Measurements from ENCODE around the gene WDR7.
A peak's percentile ranks its signal among the peaks of the same experiment; 100 is the strongest.

The WDR7 gene

DNA sequence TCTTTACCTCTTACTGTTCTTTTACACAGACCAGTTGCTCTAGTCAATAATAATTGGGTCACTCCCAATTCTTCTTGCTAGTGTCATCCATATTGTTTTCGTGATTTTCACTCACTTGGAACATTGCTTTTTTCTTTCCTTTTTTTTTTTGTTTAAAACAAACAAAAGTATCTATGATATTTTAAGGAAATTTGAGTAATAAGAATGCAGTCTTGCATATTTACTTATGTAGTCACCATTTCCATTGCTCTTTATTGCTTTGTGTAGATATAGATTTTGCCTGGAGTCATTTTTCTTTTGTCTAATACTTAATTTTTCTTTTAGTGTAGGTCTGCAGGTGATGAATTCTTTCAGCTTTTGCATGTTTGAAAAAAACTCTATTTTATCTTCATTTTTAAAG, 71.9 kb downstream of the WDR7 start:
- Histone ChIP-seq H3K4me3 (ENCODE audit: low read depth, low read length) (no peak overlapping the region), H3K27me3 (ENCODE audit: control insufficient read depth, insufficient read depth, low read length) (no peaks in the 10 kb centered on the region)

DNA sequence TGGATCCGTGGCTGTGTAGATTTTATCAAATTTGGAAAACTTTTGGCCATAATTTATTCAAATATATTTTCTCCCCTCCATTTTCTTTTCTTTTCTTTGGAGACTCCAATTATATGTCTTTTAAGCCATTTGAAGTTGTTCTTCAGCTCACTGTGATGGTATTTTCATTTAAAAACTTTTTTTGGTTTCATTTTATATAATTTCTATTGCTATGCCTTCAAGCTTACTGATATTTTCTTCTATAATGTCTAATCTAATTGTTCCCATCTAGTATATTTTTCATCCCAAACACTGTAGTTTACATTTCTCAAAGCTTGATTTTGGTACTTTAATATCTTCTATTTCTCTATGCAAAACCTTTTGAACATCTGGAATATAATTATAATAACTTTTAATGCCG, 72.5 kb downstream of the WDR7 start:
- Histone ChIP-seq H3K4me3 (ENCODE audit: low read depth, low read length) (no peak overlapping the region), H3K9ac (ENCODE audit: low read depth, low read length) (no peak overlapping the region), H3K4me1 (ENCODE audit: control insufficient read depth, insufficient read depth, low read length) (peaks cover 7% of the 10 kb centered on the region; the same call in 1 of the 2 replicates), H3K27me3 (ENCODE audit: control insufficient read depth, insufficient read depth, low read length) (no peaks in the 10 kb centered on the region), H3K36me3 (ENCODE audit: control insufficient read depth, insufficient read depth, low read length) (0 out of 2 replicates have a peak, but pooled peaks cover 3% of the 10 kb centered on the region), H3K27ac (ENCODE audit: low read depth, low read length) (no peak overlapping the region), H3K9me3 (ENCODE audit: control insufficient read depth, insufficient read depth, low read length) (no peaks in the 10 kb centered on the region)

More for the DNA sequence above, 71.9 kb downstream of the WDR7 start:
- H3K36me3 ChIP-seq (ENCODE audit: control insufficient read depth, insufficient read depth, low read length): 0 out of 2 replicates have a peak, but pooled peaks cover 3% of the 10 kb centered on the region
- peaks cover 7% of the 10 kb centered on the region; the same call in 1 of the 2 replicates for H3K4me1 ChIP-seq (ENCODE audit: control insufficient read depth, insufficient read depth, low read length)
- no peak overlapping the region for H3K9ac ChIP-seq (ENCODE audit: low read depth, low read length)
- no peak overlapping the region for H3K27ac ChIP-seq (ENCODE audit: low read depth, low read length)
- no peaks in the 10 kb centered on the region for H3K9me3 ChIP-seq (ENCODE audit: control insufficient read depth, insufficient read depth, low read length)

DNA sequence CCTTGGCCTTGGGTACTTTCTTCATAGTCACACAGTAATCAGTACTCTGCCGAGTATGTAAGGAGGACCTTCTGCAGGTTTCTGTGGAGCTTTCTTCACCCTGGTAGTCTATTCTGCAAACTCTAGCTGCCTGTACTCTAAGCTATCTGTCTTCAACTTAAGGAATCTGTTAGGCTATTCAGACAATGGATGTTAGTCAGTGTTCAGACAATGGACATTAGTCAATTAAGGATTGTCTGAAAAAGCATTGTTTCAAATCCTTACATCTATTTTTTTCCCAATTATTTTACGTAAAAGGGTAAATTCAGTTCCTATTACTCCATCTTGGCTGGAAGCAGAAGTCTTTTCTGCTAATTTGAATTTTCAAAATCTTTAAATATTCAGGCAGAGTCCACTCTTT, 75.7 kb downstream of the WDR7 start:
- no peaks in the 10 kb centered on the region for H3K9me3 ChIP-seq (ENCODE audit: control insufficient read depth, insufficient read depth, low read length)

DNA sequence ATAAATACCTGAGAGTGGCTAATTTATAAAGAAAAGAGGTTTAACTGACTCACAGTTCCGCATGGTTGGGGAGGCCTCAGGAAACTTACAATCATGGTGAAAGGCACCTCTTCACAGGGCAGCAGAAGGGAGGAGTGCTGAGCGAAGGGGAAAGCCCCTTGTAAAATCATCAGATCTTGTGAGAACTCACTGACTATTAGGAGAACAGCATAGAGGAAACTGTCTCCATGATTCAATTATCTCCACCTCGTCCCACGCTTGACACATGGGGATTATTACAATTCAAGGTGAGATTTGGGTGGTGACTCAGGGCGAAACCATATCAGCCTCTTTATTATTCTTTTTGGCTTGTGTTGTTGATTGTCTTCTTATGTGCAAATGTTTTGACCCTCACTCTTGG, 76.2 kb downstream of the WDR7 start:
- H3K27ac ChIP-seq (ENCODE audit: low read depth, low read length): peak overlapping the region; percentile 46
- H3K9me3 ChIP-seq (ENCODE audit: control insufficient read depth, insufficient read depth, low read length): no peaks in the 10 kb centered on the region
- no peak overlapping the region for H3K4me3 ChIP-seq (ENCODE audit: low read depth, low read length)
- no peaks in the 10 kb centered on the region for H3K27me3 ChIP-seq (ENCODE audit: control insufficient read depth, insufficient read depth, low read length)
- no peak overlapping the region for H3K9ac ChIP-seq (ENCODE audit: low read depth, low read length)
- no peaks in the 10 kb centered on the region for H3K36me3 ChIP-seq (ENCODE audit: control insufficient read depth, insufficient read depth, low read length)
- H3K4me1 ChIP-seq (ENCODE audit: control insufficient read depth, insufficient read depth, low read length): peaks cover 7% of the 10 kb centered on the region; the same call in 1 of the 2 replicates

More for the DNA sequence above, 75.7 kb downstream of the WDR7 start:
- Histone ChIP-seq H3K4me1 (ENCODE audit: control insufficient read depth, insufficient read depth, low read length) (peaks cover 7% of the 10 kb centered on the region; the same call in 1 of the 2 replicates), H3K36me3 (ENCODE audit: control insufficient read depth, insufficient read depth, low read length) (no peaks in the 10 kb centered on the region), H3K4me3 (ENCODE audit: low read depth, low read length) (no peak overlapping the region), H3K9ac (ENCODE audit: low read depth, low read length) (no peak overlapping the region), H3K27ac (ENCODE audit: low read depth, low read length) (peak overlapping the region; percentile 46), H3K27me3 (ENCODE audit: control insufficient read depth, insufficient read depth, low read length) (no peaks in the 10 kb centered on the region)

DNA sequence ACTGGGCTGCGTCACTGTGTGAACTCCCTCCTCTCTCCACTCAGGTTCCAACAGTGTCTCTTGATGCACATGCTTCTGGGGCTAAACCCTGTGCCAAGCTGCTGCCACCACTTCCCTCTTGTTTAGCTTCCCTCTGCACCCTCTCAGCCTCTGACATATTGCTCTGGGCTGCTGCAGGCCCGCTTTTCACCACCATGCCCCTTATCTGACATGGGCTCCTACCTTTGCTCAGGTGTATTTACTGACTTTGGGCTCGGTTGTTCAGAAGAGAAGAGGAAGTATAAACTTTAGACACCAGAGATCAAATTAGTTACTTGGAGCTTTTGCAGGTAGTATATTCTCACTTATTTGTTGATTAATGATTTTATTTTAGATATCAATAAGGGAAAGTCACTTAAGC, 77.6 kb downstream of the WDR7 start:
- Histone ChIP-seq H3K4me1 (ENCODE audit: control insufficient read depth, insufficient read depth, low read length) (peaks cover 7% of the 10 kb centered on the region; the same call in 1 of the 2 replicates), H3K27ac (ENCODE audit: low read depth, low read length) (no peak overlapping the region), H3K4me3 (ENCODE audit: low read depth, low read length) (no peak overlapping the region), H3K9ac (ENCODE audit: low read depth, low read length) (no peak overlapping the region), H3K9me3 (ENCODE audit: control insufficient read depth, insufficient read depth, low read length) (no peaks in the 10 kb centered on the region), H3K36me3 (ENCODE audit: control insufficient read depth, insufficient read depth, low read length) (no peaks in the 10 kb centered on the region), H3K27me3 (ENCODE audit: control insufficient read depth, insufficient read depth, low read length) (no peaks in the 10 kb centered on the region)

DNA sequence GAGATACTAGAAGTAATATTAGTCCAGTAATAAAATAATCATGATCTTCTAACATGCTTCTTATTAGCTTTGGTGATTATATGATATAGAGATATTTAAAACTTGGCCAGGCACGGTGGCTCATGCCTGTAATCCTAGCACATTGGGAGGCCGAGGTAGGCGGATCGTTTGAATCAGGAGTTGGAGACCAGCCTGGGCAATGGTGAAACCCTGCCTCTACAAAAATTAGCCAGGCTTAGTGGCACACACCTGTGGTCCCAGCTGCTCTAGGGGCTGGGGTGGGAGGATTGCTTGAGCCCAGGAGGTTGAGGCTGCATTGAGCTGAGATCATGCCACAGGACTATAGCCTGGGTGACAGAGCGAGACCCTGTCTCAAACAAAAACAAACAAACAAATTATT, 87.0 kb downstream of the WDR7 start:
- Histone ChIP-seq H3K4me1 (ENCODE audit: control insufficient read depth, insufficient read depth, low read length) (peaks cover 14% of the 10 kb centered on the region), H3K4me3 (ENCODE audit: low read depth, low read length) (no peak overlapping the region), H3K27me3 (ENCODE audit: control insufficient read depth, insufficient read depth, low read length) (no peaks in the 10 kb centered on the region), H3K9ac (ENCODE audit: low read depth, low read length) (no peak overlapping the region), H3K27ac (ENCODE audit: low read depth, low read length) (no peak overlapping the region), H3K36me3 (ENCODE audit: control insufficient read depth, insufficient read depth, low read length) (no peaks in the 10 kb centered on the region), H3K9me3 (ENCODE audit: control insufficient read depth, insufficient read depth, low read length) (no peaks in the 10 kb centered on the region)

DNA sequence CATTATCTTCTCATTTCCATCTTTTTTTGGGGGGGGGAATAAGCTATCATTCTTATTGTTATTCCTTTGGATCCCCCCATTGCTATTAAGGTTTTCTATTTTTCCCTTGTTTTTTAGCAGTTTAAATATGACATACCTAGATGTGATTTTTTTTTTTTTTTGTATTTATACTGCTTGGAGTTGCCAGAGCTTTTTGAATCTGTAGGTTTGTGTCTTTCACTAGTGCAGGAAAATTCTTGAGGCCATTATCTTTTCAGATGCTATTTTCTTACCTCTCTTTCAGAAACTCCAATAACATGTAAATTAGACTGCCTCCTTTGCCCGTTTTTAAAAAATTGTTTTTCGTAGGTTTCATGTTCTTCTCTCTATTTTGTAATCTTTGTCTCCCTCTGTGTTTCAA, 88.6 kb downstream of the WDR7 start:
- H3K9ac ChIP-seq (ENCODE audit: low read depth, low read length): no peak overlapping the region
- H3K27ac ChIP-seq (ENCODE audit: low read depth, low read length): no peak overlapping the region
- H3K9me3 ChIP-seq (ENCODE audit: control insufficient read depth, insufficient read depth, low read length): no peaks in the 10 kb centered on the region
- no peaks in the 10 kb centered on the region for H3K27me3 ChIP-seq (ENCODE audit: control insufficient read depth, insufficient read depth, low read length)
- no peaks in the 10 kb centered on the region for H3K36me3 ChIP-seq (ENCODE audit: control insufficient read depth, insufficient read depth, low read length)
- peaks cover 14% of the 10 kb centered on the region for H3K4me1 ChIP-seq (ENCODE audit: control insufficient read depth, insufficient read depth, low read length)
- no peak overlapping the region for H3K4me3 ChIP-seq (ENCODE audit: low read depth, low read length)

DNA sequence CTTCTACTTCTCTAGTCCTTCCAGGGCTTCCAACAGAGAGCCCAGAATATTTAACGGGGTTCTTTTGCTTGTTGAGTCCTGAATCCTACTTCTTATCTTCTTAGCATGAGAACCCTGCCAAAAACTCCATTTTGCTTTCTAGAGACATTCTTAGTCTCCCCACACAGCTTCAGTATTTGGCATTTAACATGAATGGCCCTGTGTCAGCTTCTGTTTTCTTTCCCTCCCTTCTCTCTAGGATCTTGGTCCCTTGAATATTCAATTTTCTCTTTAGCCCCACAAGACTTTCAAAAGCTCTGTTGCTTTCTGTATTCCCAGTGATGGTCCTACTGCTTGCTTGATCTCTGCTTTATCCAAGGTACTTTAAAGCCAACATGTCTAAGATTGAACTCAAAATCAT, 89.5 kb downstream of the WDR7 start:
- Histone ChIP-seq H3K9me3 (ENCODE audit: control insufficient read depth, insufficient read depth, low read length) (no peaks in the 10 kb centered on the region), H3K27me3 (ENCODE audit: control insufficient read depth, insufficient read depth, low read length) (no peaks in the 10 kb centered on the region), H3K4me1 (ENCODE audit: control insufficient read depth, insufficient read depth, low read length) (peaks cover 14% of the 10 kb centered on the region), H3K9ac (ENCODE audit: low read depth, low read length) (no peak overlapping the region), H3K27ac (ENCODE audit: low read depth, low read length) (peak overlapping the region; percentile 78), H3K36me3 (ENCODE audit: control insufficient read depth, insufficient read depth, low read length) (no peaks in the 10 kb centered on the region), H3K4me3 (ENCODE audit: low read depth, low read length) (no peak overlapping the region)

DNA sequence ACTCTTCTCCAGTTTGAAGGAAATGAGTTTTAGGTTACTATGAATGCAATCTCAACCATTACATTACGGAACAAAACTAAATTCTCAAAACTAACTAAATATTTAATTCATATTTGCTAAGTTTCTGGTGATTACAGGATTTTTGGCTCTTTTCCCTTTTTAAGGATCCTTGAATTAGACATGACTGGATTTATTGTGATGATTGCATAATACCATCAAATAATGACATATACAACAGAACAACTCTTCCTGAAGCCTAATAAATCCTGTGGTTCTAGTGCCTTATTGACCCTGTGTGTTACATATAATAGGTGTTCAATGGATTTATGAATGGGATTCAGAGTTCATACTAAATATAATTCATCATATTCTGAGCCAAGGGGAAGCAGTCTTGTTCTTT, 90.5 kb downstream of the WDR7 start:
- Histone ChIP-seq H3K27ac (ENCODE audit: low read depth, low read length) (no peak overlapping the region), H3K4me1 (ENCODE audit: control insufficient read depth, insufficient read depth, low read length) (peaks cover 14% of the 10 kb centered on the region), H3K27me3 (ENCODE audit: control insufficient read depth, insufficient read depth, low read length) (no peaks in the 10 kb centered on the region), H3K36me3 (ENCODE audit: control insufficient read depth, insufficient read depth, low read length) (no peaks in the 10 kb centered on the region), H3K4me3 (ENCODE audit: low read depth, low read length) (no peak overlapping the region), H3K9me3 (ENCODE audit: control insufficient read depth, insufficient read depth, low read length) (no peaks in the 10 kb centered on the region), H3K9ac (ENCODE audit: low read depth, low read length) (no peak overlapping the region)

DNA sequence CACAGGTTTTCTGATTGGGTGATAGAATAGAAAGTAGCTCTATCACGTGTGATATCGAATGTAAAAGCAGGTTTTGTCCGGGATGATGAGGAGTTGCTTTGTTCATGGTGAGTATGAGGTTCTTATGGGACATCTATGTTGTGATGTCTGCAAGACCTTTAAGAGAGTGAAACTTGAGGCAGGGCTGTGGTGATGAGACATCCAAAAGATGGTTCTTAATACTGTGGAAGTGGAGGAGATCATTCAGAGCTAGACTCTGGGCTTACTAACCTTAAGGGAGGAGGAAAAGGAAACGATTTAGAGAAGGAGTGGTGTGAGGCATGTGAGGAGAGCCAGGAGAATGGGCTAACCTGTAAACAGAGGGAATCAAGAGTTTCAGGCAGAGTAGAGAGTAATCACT, 92.0 kb downstream of the WDR7 start:
- Histone ChIP-seq H3K4me1 (ENCODE audit: control insufficient read depth, insufficient read depth, low read length) (peaks cover 14% of the 10 kb centered on the region), H3K9me3 (ENCODE audit: control insufficient read depth, insufficient read depth, low read length) (no peaks in the 10 kb centered on the region), H3K27ac (ENCODE audit: low read depth, low read length) (no peak overlapping the region), H3K9ac (ENCODE audit: low read depth, low read length) (no peak overlapping the region), H3K4me3 (ENCODE audit: low read depth, low read length) (no peak overlapping the region), H3K27me3 (ENCODE audit: control insufficient read depth, insufficient read depth, low read length) (no peaks in the 10 kb centered on the region), H3K36me3 (ENCODE audit: control insufficient read depth, insufficient read depth, low read length) (no peaks in the 10 kb centered on the region)

DNA sequence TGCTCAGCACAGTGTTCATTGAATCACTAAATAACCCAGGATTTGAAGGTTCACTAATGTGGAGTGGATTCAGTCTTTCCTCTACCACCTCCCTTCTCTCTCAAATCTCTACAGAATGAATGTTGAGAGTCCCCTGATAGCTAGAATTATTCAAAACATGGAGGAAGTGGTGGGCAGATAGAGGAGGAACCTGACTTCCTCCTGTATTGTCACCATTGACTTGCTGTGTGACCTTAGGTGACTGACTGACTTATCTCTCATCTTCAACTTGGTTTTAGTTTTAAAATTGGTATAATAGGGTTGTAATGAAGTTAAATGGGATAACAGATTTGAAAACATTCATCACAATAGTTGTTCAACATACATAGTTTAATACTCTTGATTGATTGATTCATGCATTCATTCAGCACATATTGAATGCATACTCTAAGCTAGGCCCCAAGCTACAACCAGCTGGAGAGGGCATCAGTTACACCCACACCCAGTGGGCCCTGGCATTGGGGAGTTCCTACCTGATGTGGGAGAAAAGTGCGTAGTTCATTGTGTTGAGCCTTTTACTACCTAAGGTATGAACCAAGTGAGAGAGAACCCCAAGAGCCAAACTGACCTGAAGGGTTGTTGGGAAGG, 96.0 kb downstream of the WDR7 start:
- H3K4me1 ChIP-seq (ENCODE audit: control insufficient read depth, insufficient read depth, low read length): no peaks in the 10 kb centered on the region
- no peak overlapping the region for H3K4me3 ChIP-seq (ENCODE audit: low read depth, low read length)
- H3K9me3 ChIP-seq (ENCODE audit: control insufficient read depth, insufficient read depth, low read length): no peaks in the 10 kb centered on the region
- H3K27ac ChIP-seq (ENCODE audit: low read depth, low read length): no peak overlapping the region
- no peaks in the 10 kb centered on the region for H3K27me3 ChIP-seq (ENCODE audit: control insufficient read depth, insufficient read depth, low read length)
- H3K9ac ChIP-seq (ENCODE audit: low read depth, low read length): no peak overlapping the region
- no peaks in the 10 kb centered on the region for H3K36me3 ChIP-seq (ENCODE audit: control insufficient read depth, insufficient read depth, low read length)

Measured in HUES48 (cell line).